ENCODE results near the gene PJA2. TPM values are rescaled to one million over a fixed set of nuclear protein-coding genes. Genes with fewer than 3 reads are reported as not detected.

The PJA2 gene
- total and polyA plus RNA-seq, 2 of the 8 experiments (the other 6 are each of a cell fraction or from before 2014, with no cell fraction given), result 15.3 to 47.7 TPM

GRCh38 chr5:109373932-109374331 is 35.8 kb downstream of the PJA2 start:
- H3K9me3 ChIP-seq (ENCODE audit: insufficient read depth in 2 of 2, low read depth in 1 of 2, low read length in 1 of 2), result no peaks in the 10 kb centered on the region
- CTCF ChIA-PET (ENCODE audit: partially characterized antibody), result interaction anchor here (1.0 to 2.1 kb wide), 2 partner anchors 54 to 95 kb away, joined by 3 to 4 read pairs; no protein-coding TSS in a partner anchor
- H3K27me3 ChIP-seq (replicated peaks in 1 of 4; ENCODE audit: control insufficient read depth in 3 of 4, extremely low read depth in 1 of 4, insufficient read depth in 3 of 4, low read length in 3 of 4), result no peaks in the 10 kb centered on the region
- no peak overlapping the region for H3K27ac ChIP-seq (ENCODE audit: low read depth, low read length)
- no peaks in the 10 kb centered on the region; a peak in 1 of 4 replicates for H3K79me2 ChIP-seq (ENCODE audit: control insufficient read depth in 1 of 2, insufficient read depth in 2 of 2, low read length in 2 of 2)
- no peak overlapping the region for H3K9ac ChIP-seq (replicated peaks in 1 of 4; ENCODE audit: extremely low read depth in 1 of 4, low read depth in 3 of 4, low read length in 3 of 4)
- peaks cover 4 to 22% (median 12%) of the 10 kb centered on the region in 4 experiments for H3K36me3 ChIP-seq (ENCODE audit: control insufficient read depth in 2 of 4, insufficient read depth in 4 of 4, low read length in 3 of 4)
- no peak overlapping the region for H3K4ac ChIP-seq (replicated peaks; ENCODE audit: insufficient read length, low read depth, low read length)
- H3K4me1 ChIP-seq (replicated peaks in 1 of 4; ENCODE audit: control insufficient read depth in 3 of 4, insufficient read depth in 4 of 4, low read length in 3 of 4), result no peaks in the 10 kb centered on the region
- no peak overlapping the region for H3K56ac ChIP-seq (replicated peaks; ENCODE audit: insufficient read length, low read depth, low read length)
- no peak overlapping the region for H2BK120ac ChIP-seq (replicated peaks; ENCODE audit: low read depth, low read length)
- no peak overlapping the region for H3K4me3 ChIP-seq (ENCODE audit: extremely low read depth in 1 of 4, insufficient read depth in 2 of 4, low read depth in 3 of 4, low read length in 4 of 4)
- H3K18ac ChIP-seq (ENCODE audit: extremely low read depth, low read length), result no peak overlapping the region
- H4K20me1 ChIP-seq (replicated peaks in 1 of 2; ENCODE audit: control insufficient read depth in 1 of 2, insufficient read depth in 2 of 2, low read length in 2 of 2), result no peaks in the 10 kb centered on the region
- no peak for DNase-seq (ENCODE audit: low read depth in 1 of 2, low spot score in 2 of 2)
- no peak overlapping the region for H4K91ac ChIP-seq (replicated peaks; ENCODE audit: insufficient read length, low read length)
- no peak overlapping the region for H2AK5ac ChIP-seq (ENCODE audit: low read depth, low read length)
- H3K23ac ChIP-seq (ENCODE audit: insufficient read length), result no peak overlapping the region
- no peaks in the 10 kb centered on the region for H3K79me1 ChIP-seq (ENCODE audit: low read depth, low read length)
- H3K14ac ChIP-seq (ENCODE audit: insufficient read length), result no peak overlapping the region
- H2AFZ ChIP-seq (ENCODE audit: low read length), result no peak overlapping the region
- no peak for TF ChIP-seq FOSL1 (IDR thresholded peaks at IDR 0.05; ENCODE audit: insufficient read depth, low read depth, low read length)
- no peak for TF ChIP-seq BRCA1 (IDR thresholded peaks at IDR 0.05; ENCODE audit: low read depth, low read length)
- no peak for TF ChIP-seq POLR2A (IDR thresholded peaks at IDR 0.05; ENCODE audit: control extremely low read depth in 1 of 2, low read depth in 2 of 2, low read length in 2 of 2)
- no peak for TF ChIP-seq TAF7 (optimal IDR thresholded peaks at IDR 0.05; ENCODE audit: borderline replicate concordance, low read depth, low read length)
- no peak for TF ChIP-seq ASH2L (IDR thresholded peaks at IDR 0.05; ENCODE audit: low read length)
- H2BK15ac ChIP-seq (ENCODE audit: low read length), result no peak overlapping the region
- no peak overlapping the region for H4K5ac ChIP-seq (ENCODE audit: insufficient read length, low read depth, low read length)
- no peak overlapping the region for H4K8ac ChIP-seq (ENCODE audit: extremely low read depth, insufficient read depth, low read length)
- H2BK5ac ChIP-seq (ENCODE audit: low read depth, low read length), result no peak overlapping the region
- H2BK20ac ChIP-seq (ENCODE audit: low read length), result no peak overlapping the region
- no peak overlapping the region for H3K4me2 ChIP-seq (ENCODE audit: insufficient read depth in 1 of 2, low read depth in 2 of 2, low read length in 2 of 2)
- no peak for FAIRE-seq
- POLR2A ChIA-PET (ENCODE audit: partially characterized antibody), result no interaction called here
- no peaks in the 10 kb centered on the region for H3K23me2 ChIP-seq (ENCODE audit: low read depth, low read length)
- H2BK12ac ChIP-seq (ENCODE audit: low read depth, low read length), result no peak overlapping the region

Measured in H1 (cell line).